HFF-Myc (cell line): ENCODE data around the gene SH3RF3.

Experiments used
- DNase-seq: peaks from one replicate; pipeline ENCODE4 v3.0.0-alpha.2; 2011; ENCODE audit warnings: low read depth; ENCODE audit errors: extremely low read depth
- H3K4me3 ChIP-seq: replicated peaks from 2 replicates; pipeline ENCODE4 v1.5.1; 2011; ENCODE audit warnings: low read depth, mild to moderate bottlenecking, control low read depth, low read length
- TF ChIP-seq, protein P1 (sequence below): IDR thresholded peaks from 2 replicates; pipeline ENCODE4 v1.5.1; 2012; ENCODE audit warnings: mild to moderate bottlenecking, low read depth, low read length, control low read depth; ENCODE audit errors: missing control alignments

The SH3RF3 gene

DNA sequence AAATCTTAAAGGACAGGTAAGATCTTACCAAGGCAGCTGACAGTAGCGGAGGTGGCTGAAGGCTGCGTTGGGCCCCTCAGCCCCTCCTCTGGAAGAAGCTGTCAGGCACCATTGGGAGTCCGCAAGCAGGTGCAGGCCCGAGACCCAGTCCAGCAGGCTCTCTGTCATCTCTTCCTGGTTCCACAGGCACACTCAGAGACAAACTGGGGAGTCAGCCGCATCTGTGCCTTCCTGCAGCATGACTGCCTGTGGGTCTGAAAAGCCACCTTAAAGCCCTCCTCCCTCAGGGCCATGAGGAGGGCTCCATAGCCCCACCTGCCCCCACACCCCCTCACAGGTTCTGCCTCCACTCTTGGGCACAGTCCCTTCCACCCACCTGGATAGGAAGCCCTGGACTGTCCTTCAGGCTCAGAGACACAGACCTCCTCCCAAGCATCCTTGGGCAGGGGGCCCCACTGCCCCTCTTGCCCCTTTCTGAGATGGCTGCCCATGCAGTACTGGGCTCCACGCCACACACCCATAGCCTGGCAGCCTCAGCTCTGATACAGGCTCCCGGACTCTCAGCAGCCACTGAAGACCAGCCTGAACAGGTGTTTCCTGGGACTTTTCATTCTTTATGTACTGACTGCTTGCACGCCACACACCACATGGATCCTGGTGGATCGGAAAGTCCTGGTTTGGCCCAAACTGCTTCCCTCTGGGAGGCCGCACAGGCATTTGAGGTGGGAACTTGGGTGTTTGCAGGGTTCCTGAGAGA, 245.0 kb downstream of the SH3RF3 start:
- H3K4me3 ChIP-seq: no peak overlapping the region
- no peak for DNase-seq
- TF ChIP-seq, protein P1, sequence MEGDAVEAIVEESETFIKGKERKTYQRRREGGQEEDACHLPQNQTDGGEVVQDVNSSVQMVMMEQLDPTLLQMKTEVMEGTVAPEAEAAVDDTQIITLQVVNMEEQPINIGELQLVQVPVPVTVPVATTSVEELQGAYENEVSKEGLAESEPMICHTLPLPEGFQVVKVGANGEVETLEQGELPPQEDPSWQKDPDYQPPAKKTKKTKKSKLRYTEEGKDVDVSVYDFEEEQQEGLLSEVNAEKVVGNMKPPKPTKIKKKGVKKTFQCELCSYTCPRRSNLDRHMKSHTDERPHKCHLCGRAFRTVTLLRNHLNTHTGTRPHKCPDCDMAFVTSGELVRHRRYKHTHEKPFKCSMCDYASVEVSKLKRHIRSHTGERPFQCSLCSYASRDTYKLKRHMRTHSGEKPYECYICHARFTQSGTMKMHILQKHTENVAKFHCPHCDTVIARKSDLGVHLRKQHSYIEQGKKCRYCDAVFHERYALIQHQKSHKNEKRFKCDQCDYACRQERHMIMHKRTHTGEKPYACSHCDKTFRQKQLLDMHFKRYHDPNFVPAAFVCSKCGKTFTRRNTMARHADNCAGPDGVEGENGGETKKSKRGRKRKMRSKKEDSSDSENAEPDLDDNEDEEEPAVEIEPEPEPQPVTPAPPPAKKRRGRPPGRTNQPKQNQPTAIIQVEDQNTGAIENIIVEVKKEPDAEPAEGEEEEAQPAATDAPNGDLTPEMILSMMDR: no peak

DNA sequence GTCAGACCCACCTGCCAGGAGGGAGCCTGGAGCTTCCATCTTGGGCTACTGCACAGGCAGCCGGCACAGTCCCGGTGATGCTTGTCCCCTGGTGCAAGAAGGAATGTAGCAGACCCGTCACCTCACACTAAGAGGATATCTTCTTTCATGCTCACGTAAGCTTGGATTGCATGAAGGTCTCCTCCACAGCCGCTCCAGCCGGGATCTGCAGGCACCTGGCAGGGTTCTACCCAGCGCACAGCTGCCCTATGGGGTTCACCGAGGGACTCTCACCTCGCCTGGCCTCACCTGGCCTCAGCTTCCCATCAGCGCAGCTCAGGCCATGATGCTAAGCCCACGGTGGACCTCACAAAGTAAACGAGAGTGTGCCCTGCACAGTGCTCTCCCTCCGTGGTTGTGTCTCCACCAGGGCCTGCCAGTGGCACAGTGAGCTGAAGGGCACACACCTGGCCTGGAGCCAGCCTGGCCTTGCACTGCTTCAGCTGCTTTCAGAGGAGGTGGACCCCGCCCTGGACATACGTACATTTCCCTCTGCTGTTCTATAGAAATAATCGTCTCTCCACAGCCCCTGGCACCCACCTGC, 245.6 kb downstream of the SH3RF3 start:
- no peak overlapping the region for H3K4me3 ChIP-seq
- TF ChIP-seq, protein P1: no peak
- DNase-seq: no peak

DNA sequence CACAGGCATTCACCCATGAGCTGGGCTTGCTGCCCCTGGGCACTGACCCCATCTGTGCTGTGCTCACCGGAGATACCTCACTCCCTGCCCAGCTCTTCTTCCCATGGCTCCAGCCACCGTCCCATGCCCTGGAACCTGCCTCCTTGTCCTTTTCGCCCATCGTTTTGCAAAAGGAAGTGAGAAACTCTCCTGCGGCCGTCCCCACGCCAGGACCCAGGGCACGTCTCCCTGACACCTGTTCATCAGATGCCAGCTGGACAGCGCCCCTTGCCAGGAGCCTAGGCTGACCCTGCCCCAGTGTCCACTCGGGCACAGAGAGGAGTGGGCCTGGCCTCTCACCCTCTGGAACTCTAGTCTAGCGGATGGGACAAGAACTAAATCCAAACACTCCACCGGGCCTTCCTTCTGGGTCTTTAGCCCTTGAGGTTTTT, 246.1 kb downstream of the SH3RF3 start:
- TF ChIP-seq, protein P1: no peak
- DNase-seq: no peak
- no peak overlapping the region for H3K4me3 ChIP-seq

DNA sequence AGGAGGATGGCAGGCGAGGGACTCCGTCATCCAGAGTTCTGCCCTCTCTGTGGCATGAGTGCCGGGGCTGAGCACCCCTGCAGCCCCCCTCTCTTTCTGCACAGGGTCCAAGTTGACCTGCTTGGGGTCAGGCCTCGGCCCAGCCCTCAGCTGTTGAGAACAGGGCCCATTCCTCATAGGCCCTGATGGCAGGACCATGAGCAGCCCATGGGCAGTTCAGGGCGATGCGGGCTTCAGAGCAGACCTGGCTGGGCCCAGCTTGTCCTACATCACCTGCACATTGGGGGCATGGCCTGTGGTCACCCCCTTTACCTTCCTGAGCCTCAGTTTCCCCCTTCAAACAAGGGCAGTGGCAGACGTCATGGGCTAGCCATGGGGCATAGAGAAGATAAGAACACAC, 246.7 kb downstream of the SH3RF3 start:
- TF ChIP-seq, protein P1: no peak
- no peak for DNase-seq
- no peak overlapping the region for H3K4me3 ChIP-seq

DNA sequence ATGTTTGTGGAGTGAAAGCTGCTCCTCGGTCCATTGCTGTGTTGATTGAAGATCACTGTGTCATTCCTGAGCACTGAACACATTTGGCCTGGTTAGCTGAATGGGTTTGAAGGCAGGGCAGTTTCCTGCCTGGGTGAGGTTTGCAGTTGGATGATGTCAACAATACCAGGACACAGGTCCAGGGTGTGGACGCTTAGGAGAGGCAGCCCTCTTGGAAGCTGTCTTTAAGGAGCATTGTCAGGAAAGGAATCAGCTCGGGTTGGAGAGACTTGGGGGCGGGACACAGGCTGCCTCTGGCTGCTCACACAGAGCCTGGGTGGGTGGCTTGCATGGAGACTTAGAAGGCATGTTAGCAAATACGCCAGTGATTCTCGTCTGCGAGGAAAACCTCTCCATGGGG, 247.1 kb downstream of the SH3RF3 start:
- H3K4me3 ChIP-seq: no peak overlapping the region
- no peak for DNase-seq
- TF ChIP-seq, protein P1: no peak

DNA sequence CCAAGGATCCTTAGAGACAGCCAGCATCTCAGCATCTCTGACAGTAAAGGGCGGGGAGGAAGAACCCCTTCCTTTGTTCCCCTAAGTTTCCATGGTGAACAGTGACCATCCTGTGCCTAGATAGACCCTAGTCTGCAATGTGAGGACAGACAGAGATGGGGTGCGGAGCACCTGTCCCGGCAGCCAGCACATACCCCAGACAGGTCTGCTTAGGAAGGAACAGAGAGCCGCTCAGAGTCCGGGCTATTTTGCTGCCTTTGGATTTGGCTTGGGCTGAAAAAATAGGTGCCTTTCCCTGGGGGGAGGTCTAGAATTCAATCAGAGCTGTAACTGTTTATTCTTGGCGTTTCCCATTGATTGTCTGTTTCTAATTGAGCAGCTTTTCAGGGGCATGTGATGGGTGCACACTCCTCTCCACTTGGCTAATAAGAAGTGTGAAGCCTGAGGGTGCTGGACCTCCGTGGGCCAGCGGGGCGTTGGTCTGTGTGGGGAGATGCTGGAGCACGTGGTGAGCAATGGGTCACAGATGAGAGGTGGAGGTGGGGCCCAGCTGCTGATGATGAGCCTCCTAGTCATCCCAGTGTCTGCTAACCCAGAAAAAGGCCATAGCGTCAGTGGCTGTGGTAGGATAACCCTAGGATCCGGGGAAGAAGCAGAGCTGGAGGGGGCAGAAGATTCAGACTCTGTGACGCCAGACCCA, 247.9 kb downstream of the SH3RF3 start:
- DNase-seq: no peak
- no peak overlapping the region for H3K4me3 ChIP-seq
- TF ChIP-seq, protein P1: no peak
